ENCODE data around the gene PLD5.

DNA sequence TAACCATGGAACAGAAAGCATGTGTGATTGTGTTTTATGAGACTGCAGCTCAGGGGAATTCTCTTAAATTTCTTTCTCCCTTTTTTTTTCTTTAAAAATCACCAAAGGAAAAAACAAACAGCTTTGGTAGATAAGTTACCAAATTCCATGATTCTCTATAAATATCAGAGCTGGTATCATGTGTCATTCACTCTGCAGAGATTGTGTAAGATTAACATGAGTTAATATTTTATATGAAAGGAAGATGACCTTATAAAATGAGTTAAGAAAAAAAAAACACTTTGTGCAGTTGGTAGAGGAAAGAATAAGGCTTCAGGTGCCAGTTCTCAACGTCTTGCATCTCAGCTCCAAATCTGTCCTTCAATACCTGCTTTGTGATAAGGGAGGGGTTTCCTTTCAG lies 287.4 kb downstream of the PLD5 start:
- TF ChIP-seq POLR2A (IDR thresholded peaks at IDR 0.05; ENCODE audit: low read depth, low read length) (no peak), POLR2AphosphoS5 (IDR thresholded peaks at IDR 0.05; ENCODE audit: low read depth, low read length) (no peak), TAF1 (IDR thresholded peaks at IDR 0.05; ENCODE audit: low read depth, low read length) (no peak), POU2F2 (IDR thresholded peaks at IDR 0.05; ENCODE audit: low read depth, low read length) (no peak), SPI1 (IDR thresholded peaks at IDR 0.05; ENCODE audit: low read depth, low read length) (no peak)

Data from GM12891 (cell line).